MCF 10A (cell line): Measurements from ENCODE around the gene MARK3. TPM values are rescaled to one million over a fixed set of nuclear protein-coding genes. Genes with fewer than 3 reads are reported as not detected.
A peak's percentile ranks its signal among the peaks of the same experiment; 100 is the strongest.

ENCODE experiments used
- BruUV-seq: library from RNA; stranded (reverse); fragments of 400-500 nt; replicated peaks from 2 replicates; lab custom pipeline; 2021; lab: Mats Ljungman, UMichigan
- CTCF ChIA-PET: fragments of 300-600 bp; sonication (Branson Sonifier 250); formaldehyde crosslinking; extraction: SDS; loops from one replicate; lab custom pipeline; 2021; ENCODE audit warnings: antibody characterized with exemption, inconsistent platforms; lab: Yijun Ruan, JAX
- POLR2A ChIA-PET: fragments of 300-600, 350-650 bp; sonication (Branson Sonifier 250); formaldehyde crosslinking; extraction: SDS; loops from one replicate; lab custom pipeline; 2020; ENCODE audit warnings: antibody characterized with exemption, inconsistent platforms; lab: Yijun Ruan, JAX
- DNase-seq: peaks from one replicate; pipeline ENCODE4 v3.0.0-alpha.2; 2018; ENCODE audit not compliant: unreplicated experiment
- H3K27ac Mint-ChIP-seq: one replicate; pipeline ENCODE4 v1.8.0; 2022; ENCODE audit warnings: mild to moderate bottlenecking, low read depth, mixed read lengths; ENCODE audit not compliant: unreplicated experiment
- H3K27me3 Mint-ChIP-seq: one replicate; pipeline ENCODE4 v1.8.0; 2022; ENCODE audit warnings: mixed read lengths; ENCODE audit not compliant: insufficient read depth, unreplicated experiment
- H3K36me3 Mint-ChIP-seq: one replicate; pipeline ENCODE4 v1.8.0; 2022; ENCODE audit warnings: mild to moderate bottlenecking, moderate library complexity, mixed read lengths; ENCODE audit not compliant: insufficient read depth, unreplicated experiment
- H3K4me1 Mint-ChIP-seq: one replicate; pipeline ENCODE4 v1.8.0; 2022; ENCODE audit warnings: mixed read lengths; ENCODE audit not compliant: insufficient read depth, unreplicated experiment
- H3K4me3 Mint-ChIP-seq: one replicate; pipeline ENCODE4 v1.8.0; 2022; ENCODE audit warnings: mild to moderate bottlenecking, moderate library complexity, mixed read lengths; ENCODE audit not compliant: unreplicated experiment
- H3K9me3 Mint-ChIP-seq: one replicate; pipeline ENCODE4 v1.8.0; 2022; ENCODE audit warnings: mixed read lengths; ENCODE audit not compliant: unreplicated experiment
- intact Hi-C: fragments of 100-400 bp; cut with micrococcal nuclease; formaldehyde crosslinking; loops from 2 replicates; pipeline ENCODE4 v1.14.1; 2022
- total RNA-seq: library from RNA; stranded (reverse); gene quantifications from 2 replicates; pipeline ENCODE4 v1.2.3, GENCODE V29; 2022
- TF ChIP-seq, protein P1 (sequence below): fragments of 200-600 bp; IDR thresholded peaks from one replicate; pipeline ENCODE4 v1.8.0; 2022; ENCODE audit warnings: antibody characterized with exemption, mild to moderate bottlenecking; ENCODE audit not compliant: unreplicated experiment

Gene MARK3
- total RNA-seq, 1 experiment from 2014 or later = 130 TPM

DNA sequence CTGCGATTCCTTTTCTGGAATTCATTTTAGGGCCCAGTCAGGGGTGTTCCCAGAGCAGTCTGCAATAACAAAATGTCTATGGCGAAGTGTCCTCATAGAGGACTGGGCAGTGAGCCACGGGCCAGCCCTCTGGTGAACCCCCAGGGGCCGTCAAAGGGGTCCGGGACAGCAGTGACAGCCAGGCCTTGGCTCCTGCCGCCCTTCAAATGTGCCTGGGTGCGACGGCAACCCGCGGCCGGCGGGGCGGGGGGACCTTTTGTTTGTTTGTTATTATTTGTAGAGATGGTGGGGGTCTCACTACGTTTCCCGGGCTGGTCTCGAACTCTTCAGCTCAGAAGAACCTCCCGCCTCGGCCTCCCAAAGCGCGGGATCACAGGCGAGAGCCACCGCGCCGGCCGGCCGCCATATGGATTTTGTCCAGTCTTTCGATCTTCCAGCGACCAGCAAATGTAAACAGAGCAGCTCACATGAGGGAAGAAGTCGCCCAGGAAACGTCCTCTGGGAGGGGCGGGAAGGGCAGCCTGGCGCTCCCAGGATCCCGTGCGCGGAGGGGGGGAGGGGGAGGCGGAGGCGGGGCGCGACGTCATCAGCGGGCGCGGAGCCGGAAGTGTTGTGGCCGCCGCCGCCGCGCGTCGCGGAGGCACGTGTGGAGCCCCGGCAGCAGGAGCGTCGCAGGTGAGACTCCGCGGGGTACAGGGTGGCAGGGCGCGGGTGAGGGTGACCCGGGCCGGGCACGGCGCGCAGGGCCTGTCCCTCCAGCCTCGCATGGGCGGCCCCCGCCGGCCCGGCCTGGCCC lies 143.6 kb downstream of the MARK3 start, which contains the start of gene TRMT61A:
Gene TRMT61A, plus strand, starts transcription at position 610 of the 796 bp plus-strand sequence. CDS start 783 bp downstream, outside the sequence.
- TF ChIP-seq, protein P1, sequence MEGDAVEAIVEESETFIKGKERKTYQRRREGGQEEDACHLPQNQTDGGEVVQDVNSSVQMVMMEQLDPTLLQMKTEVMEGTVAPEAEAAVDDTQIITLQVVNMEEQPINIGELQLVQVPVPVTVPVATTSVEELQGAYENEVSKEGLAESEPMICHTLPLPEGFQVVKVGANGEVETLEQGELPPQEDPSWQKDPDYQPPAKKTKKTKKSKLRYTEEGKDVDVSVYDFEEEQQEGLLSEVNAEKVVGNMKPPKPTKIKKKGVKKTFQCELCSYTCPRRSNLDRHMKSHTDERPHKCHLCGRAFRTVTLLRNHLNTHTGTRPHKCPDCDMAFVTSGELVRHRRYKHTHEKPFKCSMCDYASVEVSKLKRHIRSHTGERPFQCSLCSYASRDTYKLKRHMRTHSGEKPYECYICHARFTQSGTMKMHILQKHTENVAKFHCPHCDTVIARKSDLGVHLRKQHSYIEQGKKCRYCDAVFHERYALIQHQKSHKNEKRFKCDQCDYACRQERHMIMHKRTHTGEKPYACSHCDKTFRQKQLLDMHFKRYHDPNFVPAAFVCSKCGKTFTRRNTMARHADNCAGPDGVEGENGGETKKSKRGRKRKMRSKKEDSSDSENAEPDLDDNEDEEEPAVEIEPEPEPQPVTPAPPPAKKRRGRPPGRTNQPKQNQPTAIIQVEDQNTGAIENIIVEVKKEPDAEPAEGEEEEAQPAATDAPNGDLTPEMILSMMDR = no peak
- Mint-ChIP-seq H3K27ac (peak within 1 kb of the TSS; percentile 96), H3K4me1 (peaks cover 8% of the 10 kb centered on the region), H3K36me3 (peaks cover 15% of the 10 kb centered on the region), H3K27me3 (no peaks in the 10 kb centered on the region), H3K4me3 (peak within 1 kb of the TSS; percentile 90), H3K9me3 (no peaks in the 10 kb centered on the region)
- peak; percentile 90 for DNase-seq
- intact Hi-C loops = no loop called here
- ChIA-PET CTCF (interaction anchor here (0.8 to 5.5 kb wide), 6 partner anchors 7 to 29 kb away, joined by 3 to 34 read pairs (median 7); no protein-coding TSS in a partner anchor), POLR2A (interaction anchor here (0.6 to 4.2 kb wide), 17 partner anchors 9 to 984 kb away, joined by 3 to 61 read pairs (median 5); partner anchors contain the start of genes BAG5, COA8 and EIF5)
- BruUV-seq = TSS peak; percentile 87

- ChIA-PET CTCF (interaction anchor here (0.5 to 5.5 kb wide), 9 partner anchors 8 to 434 kb away, joined by 3 to 34 read pairs (median 4); no protein-coding TSS in a partner anchor), POLR2A (interaction anchor here (0.7 to 4.2 kb wide), 14 partner anchors 8 to 195 kb away, joined by 3 to 61 read pairs (median 10); partner anchors contain the start of genes BAG5, COA8 and EIF5)
- Mint-ChIP-seq H3K27ac (peak overlapping the region; percentile 96), H3K36me3 (peaks cover 22% of the 10 kb centered on the region), H3K4me3 (peak overlapping the region; percentile 90), H3K9me3 (no peaks in the 10 kb centered on the region), H3K27me3 (no peaks in the 10 kb centered on the region), H3K4me1 (peaks cover 8% of the 10 kb centered on the region)
- TF ChIP-seq, protein P1 = no peak
- intact Hi-C loops = no loop called here
- BruUV-seq = TSS peak; percentile 77
- no peak for DNase-seq
These were observed 144.5 kb downstream of the MARK3 start for GRCh38 chr14:103529383-103530365.

DNA sequence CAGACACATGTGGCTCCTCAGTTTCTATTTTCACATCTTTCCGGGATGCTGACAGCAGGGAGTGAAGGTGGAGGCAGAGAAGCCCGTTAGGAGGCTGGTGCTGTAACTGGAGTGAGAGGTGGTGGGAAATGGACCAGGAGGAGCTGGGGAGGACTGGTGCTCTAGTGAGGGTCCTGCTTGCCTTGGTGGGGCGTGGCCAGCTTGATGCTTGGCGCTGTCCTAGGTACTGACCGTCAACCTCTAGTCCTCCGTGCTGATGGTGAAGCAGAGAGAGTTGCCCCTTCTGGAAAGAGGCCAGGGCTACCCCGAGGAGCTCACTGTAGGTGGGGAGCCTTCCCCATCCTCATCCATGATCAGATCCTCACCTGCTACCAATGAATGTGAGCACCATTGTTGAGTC lies 145.2 kb downstream of the MARK3 start:
- no peaks in the 10 kb centered on the region for H3K9me3 Mint-ChIP-seq
- ChIA-PET CTCF (interaction anchor here (0.6 to 5.5 kb wide), 7 partner anchors 9 to 470 kb away, joined by 3 to 34 read pairs (median 3); no protein-coding TSS in a partner anchor), POLR2A (interaction anchor here (2.1 to 4.2 kb wide), 7 partner anchors 8 to 32 kb away, joined by 14 to 61 read pairs (median 21); partner anchors contain the start of genes BAG5 and COA8)
- peaks cover 8% of the 10 kb centered on the region for H3K4me1 Mint-ChIP-seq
- peak overlapping the region; percentile 90 for H3K4me3 Mint-ChIP-seq
- no peaks in the 10 kb centered on the region for H3K27me3 Mint-ChIP-seq
- peaks cover 25% of the 10 kb centered on the region for H3K36me3 Mint-ChIP-seq
- DNase-seq = no peak
- TF ChIP-seq, protein P1 = no peak
- BruUV-seq = no TSS peak
- H3K27ac Mint-ChIP-seq = no peak overlapping the region
- intact Hi-C loops = no loop called here
